NCI-H2029 treated with DMSO at 0.1 percent for 48 hours (cell line): Measurements from ENCODE around the gene NARS2.

ENCODE experiments used
- DNase-seq: peaks from one replicate; lab custom pipeline; 2025; lab: John Stamatoyannopoulos, UW

Gene NARS2

GRCh38 chr11:78408619-78409018, 166.0 kb downstream of the NARS2 start:
- no peak for DNase-seq

- no peak for DNase-seq
Measured at GRCh38 chr11:78406568-78407196, 168.0 kb downstream of the NARS2 start.

GRCh38 chr11:78405805-78406204, 168.9 kb downstream of the NARS2 start:
- DNase-seq = no peak

- DNase-seq = no peak
Measured at GRCh38 chr11:78403781-78404180, 170.9 kb downstream of the NARS2 start.

- DNase-seq = no peak
Measured at GRCh38 chr11:78402847-78403246, 171.8 kb downstream of the NARS2 start.

- no peak for DNase-seq
Measured at GRCh38 chr11:78400702-78401101, 174.0 kb downstream of the NARS2 start.

- DNase-seq = no peak
Measured at GRCh38 chr11:78400116-78400515, 174.5 kb downstream of the NARS2 start.

GRCh38 chr11:78399136-78399535, 175.5 kb downstream of the NARS2 start:
- DNase-seq = no peak

- no peak for DNase-seq
Measured at GRCh38 chr11:78398715-78399114, 175.9 kb downstream of the NARS2 start.

- DNase-seq = no peak
Measured at GRCh38 chr11:78397398-78397797, 177.3 kb downstream of the NARS2 start.

GRCh38 chr11:78395597-78395996, 179.1 kb downstream of the NARS2 start:
- no peak for DNase-seq

- DNase-seq = no peak
Measured at GRCh38 chr11:78392854-78393253, 181.8 kb downstream of the NARS2 start.

GRCh38 chr11:78391424-78391823, 183.2 kb downstream of the NARS2 start:
- no peak for DNase-seq

GRCh38 chr11:78390809-78391208, 183.9 kb downstream of the NARS2 start:
- no peak for DNase-seq

- no peak for DNase-seq
Measured at GRCh38 chr11:78386215-78386941, 188.3 kb downstream of the NARS2 start.
